HepG2 (cell line): Measurements from ENCODE around the gene LMX1B. TPM values are rescaled to one million over a fixed set of nuclear protein-coding genes. Genes with fewer than 3 reads are reported as not detected.

Source experiments
- ATAC-seq: fragments of 200-7000 bp; cut with Tn5 transposase; 3 replicates; pipeline ENCODE4 v1.9.1; 2020; ENCODE audit warnings: mild to moderate bottlenecking, moderate library complexity
- BruUV-seq: library from RNA; stranded (reverse); fragments of 400-500 nt; replicated peaks from 2 replicates; lab custom pipeline; 2021; lab: Mats Ljungman, UMichigan
- CTCF ChIA-PET: fragments of 300-600 bp; formaldehyde crosslinking; extraction: SDS; loops from one replicate; lab custom pipeline; 2021; ENCODE audit warnings: low total read pairs, inconsistent platforms, low intra/inter-chr PET ratio; lab: Yijun Ruan, JAX
- POLR2A ChIA-PET: fragments of 350-600 bp; sonication (Branson Sonifier 250); formaldehyde crosslinking; loops from one replicate; lab custom pipeline; 2020; ENCODE audit warnings: antibody characterized with exemption, inconsistent platforms; lab: Yijun Ruan, JAX
- DNase-seq: peaks from one replicate; pipeline ENCODE4 v3.0.0-alpha.2; 2015; ENCODE audit warnings: low spot score
- FAIRE-seq: peaks from 3 replicates; lab custom pipeline; 2011; peaks lifted over from hg19 to GRCh38; lab: Jason Lieb, UNC
- H2AFZ ChIP-seq: one replicate; pipeline ENCODE4 v1.6.1; 2011; ENCODE audit warnings: low read length, inconsistent platforms
- H3K27ac ChIP-seq: fragments of 300-600 bp; 3 replicates; pipeline ENCODE4 v1.8.0; 2011; ENCODE audit warnings: mixed run types, mild to moderate bottlenecking, mixed read lengths, low read length, inconsistent platforms; ENCODE audit not compliant: insufficient read depth; ENCODE audit errors: extremely low read length
- H3K27me3 ChIP-seq, 2 experiments: fragments of 200-600 bp in 1 of 2; 2 replicates in 1 of 2; 3 replicates in 1 of 2; pipeline versions ENCODE4 v1.6.0 to v1.8.0; 2011; ENCODE audit warnings: low read length in 2 of 2, mild to moderate bottlenecking in 2 of 2, moderate library complexity in 2 of 2, inconsistent platforms in 1 of 2; ENCODE audit not compliant: insufficient read depth in 2 of 2, control insufficient read depth in 1 of 2
- H3K36me3 ChIP-seq, 2 experiments: fragments of 200-600 bp in 1 of 2; replicated peaks in 1 of 2; 2 replicates in 1 of 2; 3 replicates in 1 of 2; pipeline versions ENCODE4 v1.5.1 to v1.8.0; 2011; ENCODE audit warnings: low read length in 2 of 2, inconsistent platforms in 1 of 2; ENCODE audit not compliant: insufficient read depth in 2 of 2, control insufficient read depth in 1 of 2
- H3K4me1 ChIP-seq: 2 replicates; pipeline ENCODE4 v1.5.1; 2012; ENCODE audit warnings: low read length, inconsistent platforms; ENCODE audit not compliant: insufficient read depth
- H3K4me2 ChIP-seq: 2 replicates; pipeline ENCODE4 v1.6.0; 2011; ENCODE audit warnings: low read depth, low read length, inconsistent platforms
- H3K4me3 ChIP-seq, 3 experiments: fragments of 200-600 bp in 1 of 3; sonication (generic), shearing (Covaris generic) in 1 of 3; replicated peaks in 1 of 3; 2 replicates each; pipeline ENCODE4 v1.5.1; 2011 to 2016; ENCODE audit warnings: low read length in 3 of 3, inconsistent platforms in 2 of 3, low read depth in 2 of 3, mild to moderate bottlenecking in 2 of 3, control low read depth in 1 of 3, mixed read lengths in 1 of 3; ENCODE audit not compliant: insufficient read depth in 1 of 3
- H3K79me2 ChIP-seq: one replicate; pipeline ENCODE4 v1.6.1; 2011; ENCODE audit warnings: low read length, inconsistent platforms; ENCODE audit not compliant: insufficient read depth
- H3K9ac ChIP-seq: 2 replicates; pipeline ENCODE4 v1.6.0; 2011; ENCODE audit warnings: mild to moderate bottlenecking, low read depth, low read length, inconsistent platforms; ENCODE audit not compliant: insufficient read depth
- H3K9me3 ChIP-seq: 2 replicates; pipeline ENCODE4 v1.5.1; 2012; ENCODE audit warnings: mild to moderate bottlenecking, low read length
- H4K20me1 ChIP-seq: 2 replicates; pipeline ENCODE4 v1.6.0; 2011; ENCODE audit warnings: inconsistent platforms, mild to moderate bottlenecking, low read length, moderate library complexity; ENCODE audit not compliant: insufficient read depth
- CREB1 ChIP-seq, 2 experiments: fragments of 450-650 bp in 1 of 2; IDR thresholded peaks; 2 replicates each; pipeline ENCODE4 v1.6.1; 2016 to 2017; ENCODE audit warnings: control low read depth in 1 of 2, mild to moderate bottlenecking in 1 of 2, missing compliant biosample characterization in 1 of 2, missing genetic modification characterization in 1 of 2
- ERF ChIP-seq: IDR thresholded peaks from 2 replicates; pipeline ENCODE4 v1.6.1; 2018; ENCODE audit warnings: missing biosample characterization, missing genetic modification reagents
- HOXD1 ChIP-seq: sonication (generic); formaldehyde crosslinking; IDR thresholded peaks from 2 replicates; pipeline ENCODE4 v1.5.0; 2020; ENCODE audit warnings: missing genetic modification reagents
- PRMT3 ChIP-seq: sonication (generic); formaldehyde crosslinking; IDR thresholded peaks from 2 replicates; pipeline ENCODE4 v1.8.1; 2022; ENCODE audit warnings: low read depth, mild to moderate bottlenecking, moderate library complexity, missing genetic modification reagents, borderline replicate concordance
- RARG ChIP-seq: sonication (generic); formaldehyde crosslinking; IDR thresholded peaks from 2 replicates; pipeline ENCODE4 v1.4.0; 2020; ENCODE audit warnings: low read depth, mild to moderate bottlenecking, missing genetic modification reagents
- RBM39 ChIP-seq: fragments of 200-400 bp; formaldehyde crosslinking; IDR thresholded peaks from one replicate; pipeline ENCODE4 v1.6.1; 2018; ENCODE audit warnings: antibody characterized with exemption, mild to moderate bottlenecking, low read depth, low read length; ENCODE audit not compliant: poor library complexity, severe bottlenecking
- TP53 ChIP-seq: sonication (generic); formaldehyde crosslinking; conservative IDR thresholded peaks from 2 replicates; pipeline ENCODE4 v1.4.0; 2020; ENCODE audit warnings: missing genetic modification reagents
- ZBTB25 ChIP-seq: IDR thresholded peaks from 2 replicates; pipeline ENCODE4 v1.6.1; 2018; ENCODE audit warnings: missing genetic modification reagents
- ZFP36L2 ChIP-seq: sonication (generic); formaldehyde crosslinking; IDR thresholded peaks from 2 replicates; pipeline ENCODE4 v1.4.0; 2020; ENCODE audit warnings: missing genetic modification reagents
- ZFY ChIP-seq: sonication (generic); formaldehyde crosslinking; IDR thresholded peaks from 2 replicates; pipeline ENCODE4 v1.4.0; 2020; ENCODE audit warnings: missing genetic modification reagents
- ZNF20 ChIP-seq: sonication (generic); formaldehyde crosslinking; IDR thresholded peaks from 2 replicates; pipeline ENCODE4 v1.4.0; 2020; ENCODE audit warnings: mild to moderate bottlenecking, moderate library complexity, missing genetic modification reagents
- ZNF883 ChIP-seq: sonication (generic); formaldehyde crosslinking; IDR thresholded peaks from 2 replicates; pipeline ENCODE4 v1.5.1; 2020; ENCODE audit warnings: mild to moderate bottlenecking, missing genetic modification reagents; ENCODE audit errors: not compliant biosample characterization
- ZNF891 ChIP-seq: sonication (generic); formaldehyde crosslinking; IDR thresholded peaks from 2 replicates; pipeline ENCODE4 v1.5.0; 2020; ENCODE audit warnings: mild to moderate bottlenecking, missing genetic modification reagents
- WGBS: methylation state at CpG from one replicate; pipeline ENCODE4 v1.1.6; 2017; ENCODE audit warnings: low lambda C conversion rate; 5-methylcytosine and 5-hydroxymethylcytosine counted together
- in situ Hi-C: cut with HindIII; loops from 2 replicates; pipeline ENCODE4 v1.10.0; 2017; ENCODE audit warnings: low pct_unique_long_range_greater_than_20kb; ENCODE audit not compliant: extremely low pct_ligation_motif_present
- intact Hi-C: fragments of 100-400 bp; cut with micrococcal nuclease; formaldehyde crosslinking; loops from one replicate; pipeline ENCODE4 v1.10.0; 2022; ENCODE audit not compliant: unreplicated experiment
- polyA plus RNA-seq, 8 experiments: library from polyadenylated mRNA; depleted of rRNA in 3 of 8; stranded (reverse) in 7 of 8; unstranded in 1 of 8; fragments of >200 nt; fragmentation: Illumina TruSeq in 4 of 8; extraction: Trizol in 4 of 8; gene quantifications; 2 replicates each; pipeline versions ENCODE4 v1.2.1 to v1.2.3, GENCODE V29; 2011 to 2016; ENCODE audit warnings: low read depth in 4 of 8, missing spikeins in 1 of 8, mixed read lengths in 1 of 8; ENCODE audit not compliant: insufficient read depth in 1 of 8
- total RNA-seq, 5 experiments: library from RNA; depleted of rRNA; stranded (reverse); fragments of >200 nt; fragmentation: Illumina TruSeq; extraction: Trizol; gene quantifications; 2 replicates each; pipeline ENCODE4 v1.2.3, GENCODE V29; 2016; ENCODE audit warnings: low read depth in 1 of 5
- TF ChIP-seq, protein P1 (sequence below), 2 experiments: sonication (generic) in 1 of 2; formaldehyde crosslinking in 1 of 2; IDR thresholded peaks; 2 replicates each; pipeline versions ENCODE4 v1.4.0 to v1.6.1; 2016 to 2020; ENCODE audit warnings: borderline replicate concordance in 1 of 2, low read depth in 1 of 2, mild to moderate bottlenecking in 1 of 2, missing genetic modification reagents in 1 of 2

The LMX1B gene
- total and polyA plus RNA-seq, 2 of the 13 experiments (the other 11 are each of a cell fraction or from before 2014, with no cell fraction given) = not detected

DNA sequence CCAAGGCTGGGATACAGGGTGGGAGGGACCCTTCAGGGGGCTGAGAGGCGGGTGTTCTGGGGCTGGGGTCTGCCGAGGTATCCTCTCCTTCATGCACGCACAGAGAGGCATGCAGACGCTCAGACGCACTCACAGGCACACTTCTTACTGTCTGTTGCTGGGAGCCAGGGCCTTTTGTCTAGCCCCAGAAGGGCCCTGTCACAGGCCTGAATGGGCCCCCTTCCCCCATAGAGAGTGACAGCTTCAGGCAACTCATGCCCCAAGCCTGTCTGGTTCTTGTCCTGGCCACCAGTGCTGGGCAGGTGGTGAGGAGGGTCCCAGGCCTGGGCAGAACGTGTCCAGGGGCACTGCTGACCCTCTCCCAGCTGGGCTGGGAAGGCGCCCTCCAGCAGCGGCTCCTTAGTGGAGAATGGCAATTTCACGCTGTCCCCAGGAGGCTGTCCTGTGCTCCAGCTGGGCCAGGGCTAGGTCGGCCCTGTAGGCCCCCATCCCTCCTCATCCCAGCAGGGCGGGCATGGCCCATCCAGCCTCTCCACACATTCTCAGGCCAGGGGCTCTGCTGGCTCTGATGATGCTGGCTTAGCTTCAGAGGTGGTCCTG is 45.3 kb downstream of the LMX1B start (continued):
- TF ChIP-seq, protein P1, sequence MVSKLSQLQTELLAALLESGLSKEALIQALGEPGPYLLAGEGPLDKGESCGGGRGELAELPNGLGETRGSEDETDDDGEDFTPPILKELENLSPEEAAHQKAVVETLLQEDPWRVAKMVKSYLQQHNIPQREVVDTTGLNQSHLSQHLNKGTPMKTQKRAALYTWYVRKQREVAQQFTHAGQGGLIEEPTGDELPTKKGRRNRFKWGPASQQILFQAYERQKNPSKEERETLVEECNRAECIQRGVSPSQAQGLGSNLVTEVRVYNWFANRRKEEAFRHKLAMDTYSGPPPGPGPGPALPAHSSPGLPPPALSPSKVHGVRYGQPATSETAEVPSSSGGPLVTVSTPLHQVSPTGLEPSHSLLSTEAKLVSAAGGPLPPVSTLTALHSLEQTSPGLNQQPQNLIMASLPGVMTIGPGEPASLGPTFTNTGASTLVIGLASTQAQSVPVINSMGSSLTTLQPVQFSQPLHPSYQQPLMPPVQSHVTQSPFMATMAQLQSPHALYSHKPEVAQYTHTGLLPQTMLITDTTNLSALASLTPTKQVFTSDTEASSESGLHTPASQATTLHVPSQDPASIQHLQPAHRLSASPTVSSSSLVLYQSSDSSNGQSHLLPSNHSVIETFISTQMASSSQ (IDR thresholded peaks at IDR 0.05; ENCODE audit: low read depth) = no peak
- TF ChIP-seq, protein P1 (CRISPR knock-in tag; IDR thresholded peaks at IDR 0.05; ENCODE audit: borderline replicate concordance) = no peak

DNA sequence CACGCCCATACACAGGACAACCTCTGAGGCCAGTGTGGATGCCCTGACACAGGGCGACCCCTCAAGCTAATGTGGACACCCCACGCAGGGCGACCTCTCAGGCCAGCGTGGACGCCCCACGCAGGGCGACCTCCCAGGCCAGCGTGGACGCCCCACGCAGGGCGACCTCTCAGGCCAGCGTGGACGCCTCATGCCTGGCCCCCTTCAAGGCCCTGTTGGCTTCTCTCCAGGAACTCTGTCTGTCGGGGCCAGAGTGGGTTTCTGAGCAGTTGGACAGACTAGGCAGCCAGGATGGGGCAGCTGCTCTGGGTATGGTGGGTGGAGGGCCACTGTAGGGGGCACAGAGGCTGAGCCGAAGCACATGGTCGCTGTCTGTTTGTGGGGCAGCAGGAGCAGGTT is 47.4 kb downstream of the LMX1B start:
- FAIRE-seq = no peak
- intact Hi-C loops = loop anchor here (5.0 kb wide), 1 partner anchor 49 kb away; the partner anchor contains the start of gene LMX1B
- no peak for DNase-seq
- no peak overlapping the region for H3K27ac ChIP-seq
- no peaks in the 10 kb centered on the region for H3K36me3 ChIP-seq
- no peak for TF ChIP-seq RARG (CRISPR knock-in tag)
- no peak for TF ChIP-seq ZFP36L2 (CRISPR knock-in tag)
- TF ChIP-seq HOXD1 (CRISPR knock-in tag) = no peak
- no peak for TF ChIP-seq TP53 (CRISPR knock-in tag)
- no peak for TF ChIP-seq ZNF20 (CRISPR knock-in tag)
- no peak for TF ChIP-seq RBM39
- TF ChIP-seq ZNF891 (CRISPR knock-in tag) = no peak
- no peak for TF ChIP-seq ZNF883 (CRISPR knock-in tag)
- no peak for TF ChIP-seq ZFY (CRISPR knock-in tag)
- no peak for TF ChIP-seq PRMT3 (CRISPR knock-in tag)
- TF ChIP-seq CREB1 (IDR thresholded peaks at IDR 0.05) = no peak
- no peak for TF ChIP-seq CREB1 (CRISPR knock-in tag; IDR thresholded peaks at IDR 0.05)
- no peak for TF ChIP-seq ERF (CRISPR knock-in tag)
- TF ChIP-seq ZBTB25 (CRISPR knock-in tag) = no peak
- H3K79me2 ChIP-seq = no peaks in the 10 kb centered on the region
- BruUV-seq = no TSS peak
- H3K4me3 ChIP-seq = no peak overlapping the region
- no peak overlapping the region for H3K9ac ChIP-seq
- in situ Hi-C loops = no loop called here
- no peaks in the 10 kb centered on the region for H3K9me3 ChIP-seq
- WGBS = 50% methylated on average over 1 of the region's 17 CpGs
- no peaks in the 10 kb centered on the region for H4K20me1 ChIP-seq
- POLR2A ChIA-PET = no interaction called here
- H3K27me3 ChIP-seq = peaks cover 2 to 26% of the 10 kb centered on the region in 2 experiments; a peak in 4 of 5 replicates
- no peak overlapping the region for H2AFZ ChIP-seq
- no peak overlapping the region for H3K4me2 ChIP-seq
- CTCF ChIA-PET = no interaction called here
- H3K4me1 ChIP-seq = peaks cover 10% of the 10 kb centered on the region; the same call in 1 of the 2 replicates
- no peak for ATAC-seq
